Right forelimb (tissue), 1 donor: ENCODE results near the gene SPAG6.

ENCODE experiments used
- DNase-seq: peaks from one replicate; pipeline ENCODE4 v3.0.0-alpha.2; 2018

The SPAG6 gene

GRCh38 chr10:22437620-22438588 lies 92.6 kb downstream of the SPAG6 start:
- no peak for DNase-seq

- DNase-seq = no peak
Measured at GRCh38 chr10:22438711-22439110, 93.4 kb downstream of the SPAG6 start.

- DNase-seq = no peak
Measured at GRCh38 chr10:22442063-22442462, 96.8 kb downstream of the SPAG6 start.

- no peak for DNase-seq
Measured at GRCh38 chr10:22442468-22442867, 97.2 kb downstream of the SPAG6 start.

GRCh38 chr10:22443175-22443901 lies 98.0 kb downstream of the SPAG6 start:
- DNase-seq = no peak

GRCh38 chr10:22444219-22444788 lies 99.0 kb downstream of the SPAG6 start:
- no peak for DNase-seq

- DNase-seq = no peak
Measured at GRCh38 chr10:22445495-22445894, 100.2 kb downstream of the SPAG6 start.

GRCh38 chr10:22447068-22447467 lies 101.8 kb downstream of the SPAG6 start:
- DNase-seq = no peak

GRCh38 chr10:22451346-22451745 lies 106.0 kb downstream of the SPAG6 start:
- DNase-seq = no peak

- no peak for DNase-seq
Measured at GRCh38 chr10:22453320-22453719, 108.0 kb downstream of the SPAG6 start.

GRCh38 chr10:22453948-22454591 lies 108.8 kb downstream of the SPAG6 start:
- DNase-seq = no peak

GRCh38 chr10:22454634-22455033 lies 109.3 kb downstream of the SPAG6 start:
- DNase-seq = no peak

- no peak for DNase-seq
Measured at GRCh38 chr10:22455068-22455857, 110.0 kb downstream of the SPAG6 start.

GRCh38 chr10:22456486-22456885 lies 111.2 kb downstream of the SPAG6 start:
- no peak for DNase-seq

GRCh38 chr10:22458272-22459038 lies 113.2 kb downstream of the SPAG6 start:
- DNase-seq = no peak

- no peak for DNase-seq
Measured at GRCh38 chr10:22459496-22459895, 114.2 kb downstream of the SPAG6 start.

- DNase-seq = no peak
Measured at GRCh38 chr10:22460101-22460500, 114.8 kb downstream of the SPAG6 start.

- no peak for DNase-seq
Measured at GRCh38 chr10:22460531-22461403, 115.5 kb downstream of the SPAG6 start.

- DNase-seq = no peak
Measured at GRCh38 chr10:22461891-22462290, 116.6 kb downstream of the SPAG6 start.

- no peak for DNase-seq
Measured at GRCh38 chr10:22463255-22463654, 118.0 kb downstream of the SPAG6 start.
